ENCODE measurements around the gene FHAD1. TPM values are rescaled to one million over a fixed set of nuclear protein-coding genes. Genes with fewer than 3 reads are reported as not detected.

The FHAD1 gene
- 0.66 to 1.6 TPM (median 0.86 TPM) in 5 replicates for total RNA-seq (2022; extraction: Qiagen RNA extraction; ENCODE audit: low read depth)

GRCh38 chr1:15246960-15247614 lies at the start of gene FHAD1:
TSS of gene FHAD1 (plus strand) at chr1:15247223. CDS start at chr1:15251785, 4,562 bp downstream.

GRCh38 chr1:15409388-15410222 lies 162.6 kb downstream of the FHAD1 start, which contains the start of gene EFHD2:
TSS of gene EFHD2 (plus strand) at chr1:15409888. CDS start at chr1:15409972, 84 bp downstream.

Other genes starting within 250 kb of the FHAD1 start
- 29.9 to 38.0 TPM (median 35.7 TPM) in 5 replicates for gene TMEM51, start 93.5 kb upstream of the FHAD1 start, total RNA-seq (2022; extraction: Qiagen RNA extraction; ENCODE audit: low read depth)
- gene EFHD2, start 162.7 kb downstream of the FHAD1 start, total RNA-seq (2022; extraction: Qiagen RNA extraction; ENCODE audit: low read depth), result 143 to 291 TPM (median 261 TPM) in 5 replicates
- 0.67 to 1.8 TPM (median 0.94 TPM) in 5 replicates for gene CTRC, start 191.2 kb downstream of the FHAD1 start, total RNA-seq (2022; extraction: Qiagen RNA extraction; ENCODE audit: low read depth)
- not detected in 5 replicates for gene CELA2A, start 209.5 kb downstream of the FHAD1 start, total RNA-seq (2022; extraction: Qiagen RNA extraction; ENCODE audit: low read depth)
- not detected in 5 replicates for gene CELA2B, start 228.9 kb downstream of the FHAD1 start, total RNA-seq (2022; extraction: Qiagen RNA extraction; ENCODE audit: low read depth)

Data from A549 treated with ZK216348 at 1 μM for 4 hours (cell line).